ENCODE data around the gene FANCL. TPM values are rescaled to one million over a fixed set of nuclear protein-coding genes. Genes with fewer than 3 reads are reported as not detected.

FANCL gene
- total and polyA plus RNA-seq, 11 donors = 6.3 to 17.5 (median 9.8) TPM

DNA sequence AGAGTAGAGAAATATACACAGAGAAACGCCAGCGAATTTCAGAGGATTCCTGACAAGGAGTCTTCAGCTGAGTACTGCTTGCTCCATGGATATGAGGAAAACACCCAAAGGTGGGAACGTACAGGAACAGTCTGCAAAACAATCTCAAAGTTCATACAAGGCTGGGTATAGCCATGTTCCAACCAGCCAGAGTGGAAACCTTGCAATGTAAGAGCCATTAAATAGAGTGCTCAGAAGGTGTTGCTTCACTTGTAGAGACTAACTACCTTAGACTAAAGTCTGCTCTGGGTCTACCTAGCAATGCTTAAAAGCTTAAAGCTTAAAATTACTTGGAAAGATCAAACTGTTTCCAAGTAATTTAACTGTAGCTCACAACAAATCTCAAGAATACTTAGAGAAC is 6.0 kb downstream of the FANCL start:
- peaks cover 0 to 18% (median 3%) of the 10 kb centered on the region in 12 donors for H3K4me1 ChIP-seq
- intact Hi-C loops (cut with DNase I) = no loop called here
- no peak for TF ChIP-seq POLR2A (IDR thresholded peaks at IDR 0.05)
- TF ChIP-seq, protein P1, sequence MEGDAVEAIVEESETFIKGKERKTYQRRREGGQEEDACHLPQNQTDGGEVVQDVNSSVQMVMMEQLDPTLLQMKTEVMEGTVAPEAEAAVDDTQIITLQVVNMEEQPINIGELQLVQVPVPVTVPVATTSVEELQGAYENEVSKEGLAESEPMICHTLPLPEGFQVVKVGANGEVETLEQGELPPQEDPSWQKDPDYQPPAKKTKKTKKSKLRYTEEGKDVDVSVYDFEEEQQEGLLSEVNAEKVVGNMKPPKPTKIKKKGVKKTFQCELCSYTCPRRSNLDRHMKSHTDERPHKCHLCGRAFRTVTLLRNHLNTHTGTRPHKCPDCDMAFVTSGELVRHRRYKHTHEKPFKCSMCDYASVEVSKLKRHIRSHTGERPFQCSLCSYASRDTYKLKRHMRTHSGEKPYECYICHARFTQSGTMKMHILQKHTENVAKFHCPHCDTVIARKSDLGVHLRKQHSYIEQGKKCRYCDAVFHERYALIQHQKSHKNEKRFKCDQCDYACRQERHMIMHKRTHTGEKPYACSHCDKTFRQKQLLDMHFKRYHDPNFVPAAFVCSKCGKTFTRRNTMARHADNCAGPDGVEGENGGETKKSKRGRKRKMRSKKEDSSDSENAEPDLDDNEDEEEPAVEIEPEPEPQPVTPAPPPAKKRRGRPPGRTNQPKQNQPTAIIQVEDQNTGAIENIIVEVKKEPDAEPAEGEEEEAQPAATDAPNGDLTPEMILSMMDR (IDR thresholded peaks at IDR 0.05) = no peak
- peaks cover 0 to 5% (median 0%) of the 10 kb centered on the region in 12 donors for H3K9me3 ChIP-seq
- no peak overlapping the region for H3K4me3 ChIP-seq
- no peaks in the 10 kb centered on the region for H3K36me3 ChIP-seq
- DNase-seq (no peak), ATAC-seq (no peak)
- 85 to 90% (median 88%) methylated on average over 3 of the region's 3 CpGs for WGBS, 4 donors
- H3K27ac ChIP-seq = no peak overlapping the region
- no peaks in the 10 kb centered on the region for H3K27me3 ChIP-seq

DNA sequence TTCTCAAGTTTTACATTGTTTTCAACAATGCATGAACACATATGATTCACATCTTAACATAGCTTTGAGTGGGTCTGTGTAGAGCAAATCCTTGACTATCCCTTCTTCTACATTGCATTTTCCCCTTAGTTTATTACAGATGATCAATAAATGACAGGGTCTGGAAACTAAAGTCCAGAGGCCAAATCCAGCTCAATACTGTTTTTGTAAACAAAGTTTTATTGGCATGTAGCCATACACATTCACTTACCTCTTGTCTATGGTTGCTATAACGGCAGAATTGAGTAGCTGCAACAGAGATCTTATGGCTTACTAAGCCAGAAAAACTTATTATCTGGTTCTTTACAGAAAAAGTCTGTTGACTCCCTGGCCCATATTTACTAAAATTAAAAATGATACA is 12.8 kb downstream of the FANCL start:
- no peak for DNase-seq
- TF ChIP-seq, protein P1 (IDR thresholded peaks at IDR 0.05) = no peak
- TF ChIP-seq POLR2A (IDR thresholded peaks at IDR 0.05) = no peak
- intact Hi-C loops (cut with DNase I) = no loop called here
- H3K4me1 ChIP-seq = peaks cover 0 to 5% (median 0%) of the 10 kb centered on the region in 12 donors
- H3K36me3 ChIP-seq = peaks cover 0 to 15% (median 0%) of the 10 kb centered on the region in 9 donors
- no peak overlapping the region for H3K27ac ChIP-seq
- no peaks in the 10 kb centered on the region for H3K27me3 ChIP-seq
- 86 to 98% (median 92%) methylated on average over 1 of the region's 1 CpG for WGBS, 4 donors
- H3K4me3 ChIP-seq = no peak overlapping the region
- no peak for ATAC-seq
- no peaks in the 10 kb centered on the region for H3K9me3 ChIP-seq

DNA sequence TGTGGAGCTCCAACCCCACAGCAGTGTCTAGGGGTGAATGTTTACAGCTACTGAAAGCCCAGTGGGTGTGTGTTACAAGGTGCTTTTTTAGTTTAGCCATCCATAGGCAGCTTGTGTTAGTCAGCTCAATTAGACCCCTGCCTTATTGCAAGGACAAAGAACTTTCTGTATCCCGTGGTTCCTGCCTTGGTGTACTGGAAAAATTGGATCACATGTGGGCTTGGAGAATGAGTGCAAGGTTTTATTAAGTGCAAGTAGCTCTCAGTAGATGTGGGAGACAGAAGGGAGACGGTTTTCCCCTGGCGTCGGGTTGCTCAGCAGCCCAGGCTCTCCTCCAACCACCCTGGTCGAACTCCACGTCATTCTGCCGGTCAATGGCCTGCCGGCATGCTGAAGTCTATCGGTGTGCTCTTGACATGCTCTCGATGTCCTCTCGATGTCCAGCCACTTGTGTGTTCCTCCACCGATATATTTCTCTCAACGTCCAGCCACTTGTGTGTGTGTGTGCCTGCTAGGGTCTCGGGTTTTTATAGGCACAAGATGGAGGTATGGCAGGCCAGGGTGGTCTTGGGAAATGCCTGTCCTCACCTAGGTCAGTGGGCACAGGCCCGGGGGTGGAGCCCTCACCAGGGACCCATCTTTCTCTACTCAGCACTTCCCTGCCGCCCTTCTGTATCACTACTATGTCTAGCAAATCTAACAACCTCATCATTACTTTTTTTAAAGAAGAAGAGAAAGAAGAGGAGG is 13.8 kb downstream of the FANCL start:
- peaks cover 0 to 15% (median 0%) of the 10 kb centered on the region in 9 donors for H3K36me3 ChIP-seq
- TF ChIP-seq POLR2A (IDR thresholded peaks at IDR 0.05) = no peak
- TF ChIP-seq, protein P1 (IDR thresholded peaks at IDR 0.05) = no peak
- H3K4me3 ChIP-seq = no peak overlapping the region
- H3K27ac ChIP-seq = no peak overlapping the region
- no peaks in the 10 kb centered on the region for H3K27me3 ChIP-seq
- ATAC-seq (no peak), DNase-seq (no peak)
- no peaks in the 10 kb centered on the region for H3K9me3 ChIP-seq
- 97 to 98% (median 97%) methylated on average over 16 of the region's 16 CpGs for WGBS, 4 donors
- H3K4me1 ChIP-seq = no peaks in the 10 kb centered on the region
- intact Hi-C loops (cut with DNase I) = no loop called here

DNA sequence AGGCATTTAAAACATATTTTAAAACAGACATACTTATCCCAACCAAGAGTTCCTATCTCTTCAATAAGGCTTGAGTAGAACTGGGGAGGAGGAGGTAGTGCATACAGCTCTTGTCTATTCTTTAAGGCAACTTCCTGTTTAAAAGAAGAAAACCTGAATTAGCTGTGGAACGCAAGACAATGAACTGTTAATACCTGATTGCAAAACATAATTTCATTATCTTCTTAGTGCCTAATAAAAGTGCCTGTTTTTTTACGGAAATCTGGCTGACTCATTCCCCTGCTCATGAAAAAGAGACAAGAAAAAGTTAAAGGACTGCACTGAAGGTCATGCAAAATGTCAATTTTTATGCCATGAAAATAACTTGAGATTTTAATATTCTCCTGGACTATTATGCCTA is 19.2 kb downstream of the FANCL start:
- Histone ChIP-seq H3K36me3 (peaks cover 0 to 33% (median 4%) of the 10 kb centered on the region in 9 donors), H3K4me3 (no peak overlapping the region), H3K4me1 (no peaks in the 10 kb centered on the region), H3K9me3 (no peaks in the 10 kb centered on the region), H3K27ac (no peak overlapping the region), H3K27me3 (no peaks in the 10 kb centered on the region)
- TF ChIP-seq, protein P1 (IDR thresholded peaks at IDR 0.05) = no peak
- no peak for TF ChIP-seq POLR2A (IDR thresholded peaks at IDR 0.05)
- no peak for ATAC-seq
- intact Hi-C loops (cut with DNase I) = no loop called here
- 66 to 85% (median 78%) methylated on average over 2 of the region's 2 CpGs for WGBS, 4 donors
- no peak for DNase-seq

Measured in heart left ventricle (tissue), 16 donors.